Measurements from ENCODE around the gene RAB4A. TPM values are rescaled to one million over a fixed set of nuclear protein-coding genes. Genes with fewer than 3 reads are reported as not detected.

Gene RAB4A
- total and polyA plus RNA-seq, 9 of the 15 experiments (the other 6 are each of a cell fraction or from before 2014, with no cell fraction given) = 8.3 to 61.0 (median 26.7) TPM

DNA sequence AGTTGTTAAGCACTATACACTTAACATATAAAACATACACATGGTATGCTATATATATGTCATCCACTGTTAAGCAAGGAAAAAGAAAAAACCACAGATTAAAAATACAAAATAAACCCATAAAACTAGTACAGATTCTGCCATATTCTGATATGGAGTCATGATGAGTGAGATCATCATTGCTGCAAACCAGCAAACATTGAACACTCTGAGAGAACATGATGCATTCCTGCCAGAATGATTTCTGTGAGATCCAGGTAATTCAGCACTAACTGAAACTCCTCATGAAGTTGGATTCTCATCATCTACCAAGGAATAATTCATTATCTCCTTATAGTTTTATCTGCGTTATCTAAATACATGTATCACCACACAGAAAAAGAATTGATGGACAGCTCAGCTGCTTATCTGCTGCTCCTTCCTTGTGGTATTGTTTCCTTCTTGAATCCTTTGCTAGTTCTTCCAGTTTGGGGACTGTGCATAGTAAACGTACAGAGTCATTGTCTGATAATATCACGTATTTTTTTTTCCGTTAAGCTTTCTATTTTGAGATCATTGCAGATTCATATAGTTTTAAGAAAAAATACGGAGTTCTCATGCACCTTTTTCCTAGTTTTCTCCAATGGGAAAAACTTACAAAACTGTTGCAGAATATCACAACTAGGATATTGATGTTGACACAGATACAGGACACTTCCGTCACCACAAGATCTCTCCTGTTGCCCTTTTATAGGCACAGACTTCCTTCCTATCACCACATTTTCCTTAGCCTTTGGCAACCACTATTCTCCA is 9.3 kb downstream of the RAB4A start (continued):
- TF ChIP-seq TSC22D4 (tag; IDR thresholded peaks at IDR 0.05) (no peak), COPS2 (conservative IDR thresholded peaks at IDR 0.05) (no peak), GTF2F1 (IDR thresholded peaks at IDR 0.05; ENCODE audit: low read depth, low read length) (no peak), POLR2H (tag; IDR thresholded peaks at IDR 0.05; ENCODE audit: low read depth) (no peak), BHLHE40 (IDR thresholded peaks at IDR 0.05; ENCODE audit: low read length) (no peak), UBTF (IDR thresholded peaks at IDR 0.05; ENCODE audit: borderline replicate concordance in 1 of 2, low read depth in 2 of 2, low read length in 2 of 2) (no peak), MCM2 (IDR thresholded peaks at IDR 0.05; ENCODE audit: low read depth) (no peak), ZNF347 (CRISPR knock-in tag; IDR thresholded peaks at IDR 0.05; ENCODE audit: low read depth) (no peak), ZNF277 (CRISPR knock-in tag; IDR thresholded peaks at IDR 0.05; ENCODE audit: borderline replicate concordance) (no peak), RB1 (IDR thresholded peaks at IDR 0.05; ENCODE audit: low read depth) (no peak), ELK1 (CRISPR knock-in tag; IDR thresholded peaks at IDR 0.05) (no peak), NR1H2 (CRISPR knock-in tag; IDR thresholded peaks at IDR 0.05) (no peak), POLR2A (conservative IDR thresholded peaks at IDR 0.05) (no peak), THAP7 (CRISPR knock-in tag; IDR thresholded peaks at IDR 0.05) (no peak), TBL1XR1 (IDR thresholded peaks at IDR 0.05; ENCODE audit: low read length in 2 of 2) (0 out of 4 replicates have a peak, but pooled peaks of 1 of the 2 experiments have one; percentile 6)
- TF ChIP-seq, protein P1, sequence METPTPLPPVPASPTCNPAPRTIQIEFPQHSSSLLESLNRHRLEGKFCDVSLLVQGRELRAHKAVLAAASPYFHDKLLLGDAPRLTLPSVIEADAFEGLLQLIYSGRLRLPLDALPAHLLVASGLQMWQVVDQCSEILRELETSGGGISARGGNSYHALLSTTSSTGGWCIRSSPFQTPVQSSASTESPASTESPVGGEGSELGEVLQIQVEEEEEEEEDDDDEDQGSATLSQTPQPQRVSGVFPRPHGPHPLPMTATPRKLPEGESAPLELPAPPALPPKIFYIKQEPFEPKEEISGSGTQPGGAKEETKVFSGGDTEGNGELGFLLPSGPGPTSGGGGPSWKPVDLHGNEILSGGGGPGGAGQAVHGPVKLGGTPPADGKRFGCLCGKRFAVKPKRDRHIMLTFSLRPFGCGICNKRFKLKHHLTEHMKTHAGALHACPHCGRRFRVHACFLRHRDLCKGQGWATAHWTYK (CRISPR knock-in tag; IDR thresholded peaks at IDR 0.05) = no peak
